HG03469 (cell line): ENCODE measurements around the gene VAV1.
A peak's percentile ranks its signal among the peaks of the same experiment; 100 is the strongest.
"Not testable (repeated sequence)": the region's sequence is repeated elsewhere in the genome, so short reads cannot be mapped to it uniquely, and the experiment has no call there.

Experiments
- ATAC-seq: cut with Tn5 transposase; IDR thresholded peaks from one replicate; pipeline ENCODE4 v1.9.1; 2021; ENCODE audit warnings: mild to moderate bottlenecking, moderate library complexity, moderate number of reproducible peaks; ENCODE audit not compliant: unreplicated experiment

Gene VAV1

DNA sequence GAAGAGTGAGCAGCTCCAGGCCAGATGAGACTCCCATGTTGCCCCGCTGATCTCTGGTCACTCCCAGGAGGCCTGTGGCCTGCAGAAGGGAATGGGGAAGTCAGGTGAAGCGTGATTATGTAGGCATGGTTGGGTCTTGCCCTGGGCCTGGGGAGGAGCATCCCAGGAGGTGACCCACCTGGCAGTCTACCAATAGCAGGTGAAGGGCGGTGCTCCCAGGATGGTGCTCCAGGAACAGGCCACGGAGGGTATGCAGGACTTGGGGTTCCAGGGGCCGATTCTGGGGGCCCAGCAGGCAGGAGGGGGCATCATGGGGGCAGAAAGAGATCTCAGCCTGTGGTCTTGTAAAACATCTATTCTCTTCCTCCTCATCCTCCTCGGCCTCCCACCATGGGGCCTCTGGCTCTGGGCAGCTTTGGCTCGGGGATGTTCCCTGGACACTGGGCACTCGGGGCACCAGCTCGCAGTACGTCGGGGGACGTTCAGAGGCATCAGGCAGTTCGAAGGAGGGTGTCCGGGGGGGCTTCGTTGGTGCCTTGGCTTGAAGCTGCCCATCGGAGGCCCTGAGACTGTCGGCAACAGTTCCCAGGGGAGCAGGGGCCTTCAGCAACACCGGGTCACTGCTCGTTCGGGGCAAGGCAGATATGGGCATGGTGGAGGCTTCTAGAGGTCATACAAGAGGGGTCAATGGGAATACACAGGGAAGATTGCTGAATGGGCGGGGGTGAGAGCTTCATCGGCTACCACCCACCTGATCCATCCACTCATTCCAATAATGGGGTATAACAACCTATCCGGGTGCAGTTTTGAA is 17.6 kb upstream of the VAV1 start:
- no peak for ATAC-seq

DNA sequence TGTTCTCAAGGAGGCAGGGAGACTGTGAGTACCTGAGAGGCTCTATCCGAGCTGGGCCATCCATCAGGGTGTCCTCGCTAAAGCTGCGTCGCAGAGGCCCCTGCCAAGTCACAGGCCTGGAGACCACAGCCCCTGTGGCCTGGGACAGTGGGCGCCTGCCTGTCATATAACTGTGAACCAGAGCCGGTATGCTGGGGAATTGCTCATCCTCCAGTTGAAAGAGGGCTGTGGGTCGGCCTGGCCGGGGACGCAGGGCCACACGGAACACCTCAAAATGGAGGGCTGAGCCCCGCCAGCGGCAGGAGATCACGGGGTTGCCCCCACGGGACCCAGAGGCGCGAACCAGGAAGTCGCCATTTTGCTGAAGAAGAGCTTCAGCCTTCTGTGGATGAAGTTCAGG is 11.9 kb upstream of the VAV1 start:
- no peak for ATAC-seq

GRCh38 chr19:6761053-6761676 is 11.3 kb upstream of the VAV1 start:
- no peak for ATAC-seq

DNA sequence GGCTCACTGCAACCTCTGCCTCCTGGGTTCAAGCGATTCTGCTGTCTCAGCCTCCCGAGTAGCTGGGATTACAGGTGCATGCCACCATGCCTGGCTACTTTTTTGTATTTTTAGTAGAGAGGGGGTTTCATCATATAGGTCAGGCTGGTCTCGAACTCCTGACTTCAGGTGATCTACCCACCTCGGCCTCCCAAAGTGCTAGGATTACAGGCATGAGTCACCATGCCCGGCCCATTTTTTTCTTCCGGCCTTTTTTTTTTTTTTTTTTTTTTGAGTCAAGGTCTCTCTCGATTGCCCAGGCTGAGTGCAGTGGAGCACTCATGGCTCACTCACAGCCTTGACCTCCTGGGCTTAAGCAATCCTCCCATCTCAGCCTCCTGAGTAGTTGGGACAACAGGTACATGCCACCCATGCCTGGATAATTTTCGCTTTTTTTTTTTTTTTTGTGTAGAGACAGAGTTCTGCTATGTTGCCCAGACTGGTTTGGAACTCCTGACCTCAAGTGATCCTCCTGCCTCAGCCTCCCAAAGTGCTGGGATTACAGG is 10.2 kb upstream of the VAV1 start:
- ATAC-seq: not testable (repeated sequence)

GRCh38 chr19:6765738-6766356 is 6.7 kb upstream of the VAV1 start:
- ATAC-seq: no peak

GRCh38 chr19:6766357-6767080 is 6.0 kb upstream of the VAV1 start:
- ATAC-seq: no peak

GRCh38 chr19:6767081-6767356 is 5.5 kb upstream of the VAV1 start:
- no peak for ATAC-seq

- ATAC-seq: peak; percentile 48
These were observed 4.9 kb upstream of the VAV1 start, which contains the start of gene SH2D3A for GRCh38 chr19:6767357-6768235. Gene SH2D3A (minus strand): TSS chr19:6767435. CDS start chr19:6763748, 3,687 bp downstream.

DNA sequence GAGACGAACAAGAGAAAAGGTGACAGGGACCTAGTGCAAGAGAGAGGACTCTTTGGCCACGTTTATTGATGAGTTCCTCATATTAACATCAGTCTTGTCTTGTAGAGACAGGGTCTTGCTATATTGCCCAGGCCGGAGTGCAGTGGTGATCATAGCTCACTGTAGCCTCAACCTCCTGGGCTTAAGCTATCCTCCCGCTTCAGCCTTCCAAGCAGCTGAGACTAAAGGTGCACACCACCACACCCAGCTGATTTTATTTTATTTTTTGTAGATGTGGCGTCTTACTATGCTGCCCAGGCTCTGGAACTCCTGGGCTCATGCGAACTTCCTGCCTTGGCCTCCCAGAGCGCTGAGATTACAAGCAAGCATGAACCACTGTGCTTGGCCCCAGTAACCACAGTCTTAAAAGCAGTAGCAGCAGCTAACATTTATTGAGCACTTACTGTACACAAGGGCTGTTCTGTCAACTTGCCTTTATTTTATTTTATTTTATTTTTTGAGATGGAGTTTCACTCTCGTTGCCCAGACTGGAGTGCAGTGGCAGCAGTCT is 4.2 kb upstream of the VAV1 start:
- no peak for ATAC-seq

- ATAC-seq: no peak
These were observed 3.4 kb upstream of the VAV1 start for GRCh38 chr19:6769006-6769619.

DNA sequence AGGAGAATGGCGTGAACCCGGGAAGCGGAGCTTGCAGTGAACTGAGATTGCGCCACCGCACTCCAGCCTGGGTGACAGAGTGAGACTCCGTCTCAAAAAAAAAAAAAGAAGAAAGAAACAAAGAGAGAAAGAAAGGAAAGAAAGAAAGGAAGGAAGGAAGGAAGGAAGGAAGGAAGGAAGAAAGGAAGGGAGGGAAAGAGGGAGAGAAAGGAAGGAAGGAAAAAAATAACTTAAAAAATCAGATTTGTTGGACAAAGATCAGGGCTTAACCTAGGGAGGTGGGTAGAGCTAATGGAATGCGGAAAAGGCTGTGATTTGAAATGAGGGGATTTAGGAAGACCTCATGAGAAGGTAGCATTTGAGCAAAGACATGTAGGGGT is 870 bp upstream of the VAV1 start:
- ATAC-seq: not testable (repeated sequence)

- ATAC-seq: no peak
These were observed 386 bp downstream of the VAV1 start for GRCh38 chr19:6772866-6773322.

GRCh38 chr19:6773323-6773931 is 919 bp downstream of the VAV1 start:
- ATAC-seq: no peak

DNA sequence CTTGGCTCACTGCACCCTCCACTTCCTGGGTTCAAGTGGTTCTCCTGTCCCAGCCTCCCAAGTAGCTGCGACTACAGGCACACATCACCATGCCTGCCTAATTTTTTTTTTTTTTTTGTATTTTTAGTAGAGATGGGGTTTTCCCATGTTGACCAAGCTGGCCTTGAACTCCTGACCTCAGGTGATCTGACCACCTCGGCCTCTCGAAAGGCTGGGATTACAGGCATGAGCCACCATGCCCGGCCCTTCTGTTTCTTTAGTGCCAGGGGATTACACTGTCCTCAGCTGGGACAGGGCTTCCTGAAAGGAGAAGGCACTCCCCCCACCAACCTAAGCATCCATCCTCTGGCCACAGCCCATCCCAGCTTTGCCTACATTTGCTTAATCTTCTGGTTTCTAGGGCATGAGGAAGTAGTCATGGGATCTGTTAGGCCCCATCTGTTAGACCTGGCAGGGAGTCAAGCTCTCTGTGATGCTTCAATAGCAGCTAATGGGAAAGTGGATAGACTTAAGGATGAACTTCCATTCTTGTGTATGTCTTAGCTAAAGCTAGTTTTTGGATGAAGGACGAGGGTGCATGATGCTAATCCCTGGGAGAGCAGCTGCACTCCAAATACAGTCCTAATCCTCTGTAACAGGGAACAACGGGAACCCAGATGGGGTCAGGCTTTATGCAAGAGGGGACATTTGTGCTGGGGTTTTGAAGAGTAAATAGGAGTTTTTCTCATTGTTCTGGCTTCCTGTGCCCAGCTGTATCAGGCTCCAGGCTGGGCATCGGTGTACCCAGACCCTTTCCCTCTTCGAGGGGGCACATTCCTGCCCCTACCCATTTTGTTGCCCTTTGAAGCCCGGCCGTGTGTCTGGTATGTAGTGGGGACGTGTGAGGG is 2.6 kb downstream of the VAV1 start:
- ATAC-seq: no peak

- ATAC-seq: not testable (repeated sequence)
These were observed 3.5 kb downstream of the VAV1 start for GRCh38 chr19:6776045-6776444.

DNA sequence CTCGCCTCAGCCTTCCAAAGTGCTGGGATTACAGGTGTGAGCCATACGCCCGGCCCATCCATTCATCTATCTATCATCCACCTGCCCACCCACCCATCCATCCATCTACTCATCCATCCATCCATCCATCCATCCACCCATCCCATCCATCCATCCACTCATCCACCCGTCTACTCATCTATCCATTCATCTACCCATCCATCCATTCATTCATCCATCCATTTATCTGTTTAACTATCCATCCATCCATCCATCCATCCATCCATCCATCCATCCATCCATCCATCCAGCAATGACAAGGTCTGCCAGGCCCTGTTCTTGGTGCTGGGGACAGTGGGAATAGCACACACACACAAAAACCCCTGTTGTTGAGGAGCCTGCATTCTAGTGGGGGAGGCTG is 4.5 kb downstream of the VAV1 start:
- ATAC-seq: no peak

DNA sequence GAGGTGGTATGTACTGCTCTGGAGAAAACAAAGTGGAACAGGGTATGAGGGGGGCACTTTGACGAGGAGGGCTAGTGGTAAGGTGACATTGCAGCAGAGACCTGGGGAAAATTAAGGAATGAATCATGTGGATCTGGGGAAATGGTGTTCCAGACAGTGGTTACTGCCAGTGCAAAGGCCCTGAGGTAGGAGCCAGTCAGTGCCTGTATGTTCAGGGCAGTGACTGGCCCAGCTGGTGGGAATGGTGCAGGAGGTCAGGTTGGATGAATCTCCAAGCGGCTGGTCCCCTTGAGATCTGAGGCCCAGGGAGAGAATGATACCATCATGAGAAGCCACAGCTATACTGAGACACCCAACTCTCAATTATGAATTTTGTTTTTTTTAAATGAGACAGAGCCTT is 4.9 kb downstream of the VAV1 start:
- no peak for ATAC-seq

DNA sequence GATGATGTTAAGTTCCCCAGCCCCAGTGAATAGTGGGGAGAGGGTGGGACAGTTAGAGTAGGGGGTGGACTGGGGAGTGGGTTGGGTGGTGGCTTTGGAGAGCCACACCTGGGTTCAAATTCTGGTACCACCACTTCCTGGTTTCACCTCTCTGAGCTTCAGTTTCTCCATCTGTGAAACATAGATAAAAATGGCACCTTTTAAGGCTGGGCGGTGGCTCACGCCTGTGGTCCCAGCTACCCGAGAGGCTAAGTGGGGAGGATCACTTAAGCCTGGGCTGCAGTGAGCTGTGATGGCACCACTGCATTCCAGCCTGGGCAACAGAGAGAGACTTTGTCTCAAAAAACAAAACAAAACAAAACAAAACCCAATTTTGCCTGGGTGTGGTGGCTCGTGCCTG is 5.9 kb downstream of the VAV1 start:
- ATAC-seq: no peak
